ENCODE measurements around the gene GUCY2F.

GRCh38 chrX:109508915-109509314 lies 27.0 kb upstream of the GUCY2F start:
- no peak for TF ChIP-seq POLR2A (IDR thresholded peaks at IDR 0.05)
- TF ChIP-seq, protein P1, sequence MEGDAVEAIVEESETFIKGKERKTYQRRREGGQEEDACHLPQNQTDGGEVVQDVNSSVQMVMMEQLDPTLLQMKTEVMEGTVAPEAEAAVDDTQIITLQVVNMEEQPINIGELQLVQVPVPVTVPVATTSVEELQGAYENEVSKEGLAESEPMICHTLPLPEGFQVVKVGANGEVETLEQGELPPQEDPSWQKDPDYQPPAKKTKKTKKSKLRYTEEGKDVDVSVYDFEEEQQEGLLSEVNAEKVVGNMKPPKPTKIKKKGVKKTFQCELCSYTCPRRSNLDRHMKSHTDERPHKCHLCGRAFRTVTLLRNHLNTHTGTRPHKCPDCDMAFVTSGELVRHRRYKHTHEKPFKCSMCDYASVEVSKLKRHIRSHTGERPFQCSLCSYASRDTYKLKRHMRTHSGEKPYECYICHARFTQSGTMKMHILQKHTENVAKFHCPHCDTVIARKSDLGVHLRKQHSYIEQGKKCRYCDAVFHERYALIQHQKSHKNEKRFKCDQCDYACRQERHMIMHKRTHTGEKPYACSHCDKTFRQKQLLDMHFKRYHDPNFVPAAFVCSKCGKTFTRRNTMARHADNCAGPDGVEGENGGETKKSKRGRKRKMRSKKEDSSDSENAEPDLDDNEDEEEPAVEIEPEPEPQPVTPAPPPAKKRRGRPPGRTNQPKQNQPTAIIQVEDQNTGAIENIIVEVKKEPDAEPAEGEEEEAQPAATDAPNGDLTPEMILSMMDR (IDR thresholded peaks at IDR 0.05) = no peak
